ACC112 (cell line): ENCODE results near the gene DOK5.
"Not testable (repeated sequence)": the region's sequence is repeated elsewhere in the genome, so short reads cannot be mapped to it uniquely, and the experiment has no call there.

Experiments
- H2AFZ ChIP-seq: fragments of 200-600 bp; sonication (generic); one replicate; pipeline ENCODE4 v1.6.0; 2017; ENCODE audit warnings: antibody characterized with exemption, low read length; ENCODE audit not compliant: unreplicated experiment
- H3K27ac ChIP-seq: fragments of 200-600 bp; sonication (generic); 2 replicates; pipeline ENCODE4 v1.5.1; 2014; ENCODE audit warnings: low read depth, mild to moderate bottlenecking, antibody characterized with exemption, low read length, moderate library complexity
- H3K27me3 ChIP-seq: fragments of 200-600 bp; sonication (generic); 2 replicates; pipeline ENCODE4 v1.6.1; 2014; ENCODE audit warnings: mild to moderate bottlenecking, antibody characterized with exemption, low read length, moderate library complexity, mixed read lengths; ENCODE audit not compliant: insufficient read depth
- H3K36me3 ChIP-seq: fragments of 200-600 bp; sonication (generic); 2 replicates; pipeline ENCODE4 v1.6.1; 2016; ENCODE audit warnings: mild to moderate bottlenecking, antibody characterized with exemption, low read length, moderate library complexity, mixed read lengths; ENCODE audit not compliant: insufficient read depth
- H3K4me1 ChIP-seq: fragments of 200-600 bp; sonication (generic); one replicate; pipeline ENCODE4 v1.6.1; 2016; ENCODE audit warnings: low read length, mixed read lengths; ENCODE audit not compliant: insufficient read depth, unreplicated experiment, control insufficient read depth
- H3K4me3 ChIP-seq: fragments of 200-600 bp; sonication (generic); 2 replicates; pipeline ENCODE4 v1.5.1; 2014; ENCODE audit warnings: mild to moderate bottlenecking, low read depth, low read length
- H3K79me2 ChIP-seq: fragments of 200-600 bp; sonication (generic); one replicate; pipeline ENCODE4 v1.6.0; 2016; ENCODE audit warnings: low read length; ENCODE audit not compliant: control insufficient read depth, unreplicated experiment, insufficient read depth

The DOK5 gene

DNA sequence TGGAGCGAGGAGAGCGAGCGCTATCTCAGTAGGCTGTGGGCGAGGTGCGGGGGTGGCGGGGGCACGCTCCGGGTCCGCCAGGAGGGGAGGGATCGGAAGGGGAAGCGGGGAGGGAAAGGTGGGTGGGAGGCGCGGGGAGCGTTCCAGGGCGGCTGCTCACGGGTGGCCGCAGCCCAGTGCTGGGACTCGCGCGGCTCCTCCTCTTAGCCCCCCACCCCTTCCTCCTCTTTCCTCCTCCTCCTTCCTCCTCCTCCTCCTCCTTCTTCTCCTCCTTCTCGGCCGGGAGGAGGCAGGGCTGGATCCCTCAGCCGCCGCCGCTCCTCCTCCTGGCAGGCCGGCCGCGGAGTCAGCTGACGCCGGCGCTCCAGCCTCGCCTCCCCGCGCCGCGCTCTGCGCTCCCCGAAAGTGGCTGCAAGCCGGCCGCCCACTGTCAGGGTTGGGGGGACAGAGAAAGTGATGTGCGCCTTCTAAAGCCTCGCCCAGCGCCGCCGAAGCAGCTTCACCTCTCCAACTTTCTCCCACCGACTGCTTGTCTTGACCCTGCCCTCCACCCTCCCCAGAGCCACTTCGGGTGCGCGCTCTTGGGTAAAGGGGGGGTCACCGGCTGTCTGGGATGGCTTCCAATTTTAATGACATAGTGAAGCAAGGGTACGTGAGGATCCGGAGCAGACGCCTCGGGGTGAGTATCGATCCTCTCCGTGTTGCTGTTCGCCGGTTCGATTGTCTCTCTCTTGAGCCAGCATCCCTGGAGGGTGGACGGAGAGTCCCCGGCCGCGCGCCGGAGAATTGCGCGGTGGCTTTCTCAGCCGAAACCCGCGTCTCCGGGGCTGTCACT is at the start of gene DOK5:
Gene DOK5 (plus strand): TSS at position 260 of the 835 bp plus-strand sequence. CDS start 354 bp downstream, at position 614.
- Histone ChIP-seq H3K27me3 (no peaks in the 10 kb centered on the region), H2AFZ (peak within 1 kb of the TSS; percentile 37), H3K27ac (no peak within 1 kb of the TSS), H3K36me3 (no peaks in the 10 kb centered on the region), H3K79me2 (peaks cover 7% of the 10 kb centered on the region), H3K4me1 (peaks cover 13% of the 10 kb centered on the region), H3K4me3 (peak within 1 kb of the TSS; percentile 88)

DNA sequence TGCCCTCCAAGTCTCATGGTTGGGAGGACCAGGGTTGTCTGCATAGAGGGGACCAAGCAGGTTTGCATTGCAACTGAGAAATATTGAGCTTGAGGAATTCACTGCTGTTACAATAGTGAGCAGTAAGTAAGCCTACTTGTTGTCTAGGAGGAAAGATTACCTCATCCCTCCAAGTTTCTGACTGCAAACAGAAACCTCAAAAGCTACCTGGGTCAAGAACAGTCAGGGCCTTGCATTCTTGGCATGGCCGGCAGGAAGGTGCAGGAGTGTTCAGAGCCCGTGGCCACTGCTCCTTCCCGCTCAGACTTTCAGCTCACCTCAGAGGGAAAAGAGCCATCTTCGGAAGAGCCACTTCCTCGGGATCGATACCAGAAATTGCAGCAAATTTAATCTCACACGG is 46.0 kb upstream of the DOK5 start:
- Histone ChIP-seq H3K27ac (no peak overlapping the region), H3K27me3 (no peaks in the 10 kb centered on the region), H3K79me2 (no peaks in the 10 kb centered on the region), H3K36me3 (no peaks in the 10 kb centered on the region), H3K4me1 (no peaks in the 10 kb centered on the region), H2AFZ (no peak overlapping the region), H3K4me3 (no peak overlapping the region)

DNA sequence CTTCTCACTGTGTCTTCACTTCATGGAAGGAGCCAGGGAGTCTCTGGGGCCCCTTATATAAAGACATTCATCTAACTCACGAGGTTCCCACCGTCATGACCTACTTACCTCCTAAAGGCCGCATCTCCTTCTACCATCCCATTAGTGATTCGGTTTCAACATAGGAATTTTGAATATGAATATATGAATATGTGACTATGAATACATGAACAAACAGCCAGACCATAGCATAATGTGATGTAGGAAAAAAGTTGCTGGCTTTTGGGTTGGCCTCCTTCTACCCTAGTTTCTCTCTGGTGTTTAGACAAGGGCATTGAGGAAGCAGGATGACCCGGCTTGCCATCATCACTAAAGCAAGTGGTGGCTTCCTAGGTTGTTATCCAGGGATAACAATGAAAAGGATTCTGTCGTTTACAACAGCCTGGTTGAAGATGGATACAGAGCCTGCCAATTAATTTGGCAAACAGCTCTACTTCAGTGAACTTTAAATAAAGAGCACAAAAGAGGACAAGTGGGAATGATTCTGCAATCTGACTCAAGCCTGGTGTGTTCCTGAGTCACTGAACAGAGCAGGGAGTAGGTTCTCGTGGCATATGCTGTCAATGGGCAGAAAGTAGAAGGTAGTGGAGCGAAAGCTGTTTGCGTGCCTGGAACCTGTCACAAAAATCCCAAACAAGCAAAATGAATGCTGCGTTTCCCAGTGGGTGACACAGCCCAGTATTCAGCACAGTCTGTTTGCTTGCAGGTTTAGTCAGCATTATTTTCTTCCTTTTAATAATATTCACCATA is 44.0 kb upstream of the DOK5 start:
- Histone ChIP-seq H3K4me3 (no peak overlapping the region), H3K36me3 (no peaks in the 10 kb centered on the region), H3K27ac (no peak overlapping the region), H3K27me3 (no peaks in the 10 kb centered on the region), H2AFZ (no peak overlapping the region), H3K4me1 (no peaks in the 10 kb centered on the region), H3K79me2 (no peaks in the 10 kb centered on the region)

DNA sequence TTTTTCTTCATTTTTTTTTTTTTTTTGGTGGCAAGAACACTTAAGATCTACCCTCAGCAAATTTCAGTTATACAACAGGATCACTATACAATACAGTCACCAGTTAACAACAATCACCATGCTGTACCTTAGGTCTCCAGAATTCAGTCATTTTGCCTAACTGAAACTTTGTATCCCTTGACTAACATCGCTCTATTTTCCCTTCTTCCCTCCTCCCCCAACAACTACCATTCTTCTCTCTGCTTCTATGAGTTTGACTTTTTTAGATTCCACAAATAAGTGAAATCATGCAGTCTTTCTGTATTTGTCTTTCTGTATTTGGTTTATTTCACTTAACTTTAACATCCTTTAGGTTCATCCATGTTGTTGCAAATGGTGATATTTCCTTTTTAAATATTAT is 42.4 kb upstream of the DOK5 start:
- Histone ChIP-seq H3K4me3 (no peak overlapping the region), H2AFZ (no peak overlapping the region), H3K79me2 (no peaks in the 10 kb centered on the region), H3K27me3 (no peaks in the 10 kb centered on the region), H3K4me1 (no peaks in the 10 kb centered on the region), H3K27ac (no peak overlapping the region), H3K36me3 (no peaks in the 10 kb centered on the region)

DNA sequence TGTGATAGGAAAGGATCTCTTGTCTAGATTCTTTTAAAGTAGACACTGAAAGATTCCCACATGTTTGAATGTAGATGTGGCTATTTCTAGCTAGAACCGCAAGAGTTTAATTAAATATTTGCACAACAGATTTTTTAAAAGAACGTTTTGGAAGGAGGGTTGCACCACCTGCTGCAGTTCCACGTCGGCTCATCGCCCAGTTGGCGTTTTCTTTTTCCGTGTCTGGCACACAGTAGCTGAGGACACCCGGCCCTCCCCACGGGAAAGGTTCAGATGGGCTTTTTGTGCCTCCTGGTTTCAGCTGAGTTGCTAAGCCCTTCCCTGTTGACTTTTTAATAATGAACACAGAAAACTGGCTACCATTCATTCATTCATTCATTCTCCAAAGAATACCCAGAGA is 41.8 kb upstream of the DOK5 start:
- H2AFZ ChIP-seq: no peak overlapping the region
- H3K27ac ChIP-seq: no peak overlapping the region
- H3K4me3 ChIP-seq: no peak overlapping the region
- no peaks in the 10 kb centered on the region for H3K79me2 ChIP-seq
- H3K36me3 ChIP-seq: no peaks in the 10 kb centered on the region
- no peaks in the 10 kb centered on the region for H3K4me1 ChIP-seq
- H3K27me3 ChIP-seq: no peaks in the 10 kb centered on the region

DNA sequence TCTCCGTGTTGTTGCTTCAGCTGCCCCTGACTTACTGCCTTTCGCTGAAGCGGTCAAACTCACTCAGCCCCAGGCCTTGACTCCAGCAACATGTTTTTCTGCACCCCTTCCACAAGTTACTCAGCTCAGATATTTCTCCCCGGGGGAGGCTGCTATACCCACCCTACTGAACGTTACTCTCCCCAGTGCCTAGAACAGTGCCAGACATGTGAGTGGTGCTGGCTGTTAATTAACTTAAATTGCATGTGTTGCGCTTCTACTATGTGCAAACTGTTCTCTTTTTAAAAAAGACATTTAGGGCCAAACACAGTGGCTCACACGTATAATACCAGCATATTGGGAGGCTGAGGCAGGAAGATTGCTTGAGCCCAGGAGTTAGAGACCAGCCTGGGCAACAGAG is 41.2 kb upstream of the DOK5 start:
- Histone ChIP-seq H3K4me1 (no peaks in the 10 kb centered on the region), H2AFZ (no peak overlapping the region), H3K27ac (no peak overlapping the region), H3K4me3 (no peak overlapping the region), H3K36me3 (no peaks in the 10 kb centered on the region), H3K79me2 (no peaks in the 10 kb centered on the region), H3K27me3 (no peaks in the 10 kb centered on the region)

DNA sequence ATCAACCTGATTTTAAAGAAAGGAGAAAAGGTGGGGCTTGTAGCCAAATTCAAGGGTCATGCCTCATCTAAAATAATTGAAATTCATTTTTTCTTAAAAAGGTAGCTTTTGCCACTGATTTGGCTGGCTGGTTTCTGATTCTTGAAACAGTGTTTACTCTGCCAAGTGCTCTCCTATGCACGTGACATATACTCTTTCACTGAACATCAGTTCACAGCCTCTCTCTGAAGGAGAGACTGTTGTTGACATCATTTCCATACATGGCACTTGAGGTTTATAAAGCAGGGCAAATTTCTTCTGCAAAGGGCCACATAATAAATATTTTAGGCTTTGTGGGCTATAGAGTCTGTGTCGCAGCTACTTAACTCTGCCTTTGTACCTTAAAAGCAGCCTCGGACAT is 40.4 kb upstream of the DOK5 start:
- H3K79me2 ChIP-seq: no peaks in the 10 kb centered on the region
- H3K4me1 ChIP-seq: no peaks in the 10 kb centered on the region
- no peak overlapping the region for H3K27ac ChIP-seq
- H3K4me3 ChIP-seq: no peak overlapping the region
- H2AFZ ChIP-seq: no peak overlapping the region
- H3K27me3 ChIP-seq: no peaks in the 10 kb centered on the region
- no peaks in the 10 kb centered on the region for H3K36me3 ChIP-seq

DNA sequence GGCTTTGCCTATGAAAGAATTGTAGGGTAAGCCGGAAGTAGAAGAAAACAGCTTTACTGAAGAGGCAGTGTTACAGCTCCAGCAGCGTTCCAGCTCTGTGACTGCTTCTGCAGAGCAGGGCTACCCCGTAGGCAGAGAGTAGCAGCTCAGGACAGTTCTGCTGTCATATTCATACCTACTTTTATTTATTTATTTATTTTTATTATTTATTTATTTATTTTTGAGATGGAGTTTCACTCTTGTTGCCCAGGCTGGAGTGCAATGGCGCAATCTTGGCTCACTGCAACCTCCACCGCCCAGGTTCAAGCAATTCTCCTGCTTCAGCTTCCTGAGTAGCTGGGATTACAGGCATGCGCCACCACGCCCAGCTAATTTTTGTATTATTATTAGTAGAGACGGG is 39.0 kb upstream of the DOK5 start:
- H3K36me3 ChIP-seq, H2AFZ ChIP-seq, H3K27ac ChIP-seq, H3K27me3 ChIP-seq, H3K79me2 ChIP-seq, H3K4me1 ChIP-seq, H3K4me3 ChIP-seq: not testable (repeated sequence)

DNA sequence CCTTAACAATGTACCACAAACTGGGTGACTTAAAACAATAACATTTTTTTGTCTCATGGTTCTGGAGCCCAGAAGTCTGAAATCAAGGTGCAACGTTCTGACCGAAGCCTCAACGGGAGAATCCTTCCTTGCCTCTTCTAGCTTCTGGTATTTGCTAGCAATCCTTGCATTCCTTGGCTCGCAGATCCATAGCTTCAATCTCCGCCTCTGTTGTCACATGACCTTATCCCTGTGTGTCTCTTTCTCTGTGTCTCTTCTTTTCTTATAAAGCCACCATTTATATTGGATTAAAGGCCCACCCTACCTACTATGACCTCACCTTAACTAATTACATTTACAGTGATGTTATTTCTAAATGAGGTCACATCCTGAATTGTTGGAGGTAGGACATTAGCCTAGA is 37.2 kb upstream of the DOK5 start:
- Histone ChIP-seq H3K36me3 (no peaks in the 10 kb centered on the region), H3K4me3 (no peak overlapping the region), H3K27ac (no peak overlapping the region), H2AFZ (no peak overlapping the region), H3K27me3 (no peaks in the 10 kb centered on the region), H3K4me1 (no peaks in the 10 kb centered on the region), H3K79me2 (no peaks in the 10 kb centered on the region)

DNA sequence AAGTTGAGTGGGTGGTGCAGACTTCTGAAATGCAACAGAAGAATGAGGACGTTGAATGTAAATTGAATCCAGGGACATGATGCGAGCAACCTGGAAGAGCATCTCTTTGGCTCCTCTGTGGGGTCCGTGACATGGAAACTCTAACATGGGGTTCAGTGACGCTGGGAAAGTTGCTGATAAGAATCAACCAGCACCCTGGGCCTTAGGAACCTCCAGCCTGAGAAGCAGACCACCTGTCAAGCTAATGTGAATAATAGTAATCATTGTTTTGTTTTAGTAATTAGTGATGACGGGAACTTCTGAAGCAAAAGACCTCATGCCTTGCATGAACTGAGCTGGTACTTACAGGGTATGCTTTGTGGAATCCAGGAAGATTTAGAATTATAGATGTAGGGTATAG is 25.2 kb upstream of the DOK5 start:
- H3K4me1 ChIP-seq: no peaks in the 10 kb centered on the region
- no peak overlapping the region for H3K27ac ChIP-seq
- H3K4me3 ChIP-seq: no peak overlapping the region
- H3K36me3 ChIP-seq: no peaks in the 10 kb centered on the region
- H3K79me2 ChIP-seq: no peaks in the 10 kb centered on the region
- peaks cover 16% of the 10 kb centered on the region for H3K27me3 ChIP-seq
- H2AFZ ChIP-seq: no peak overlapping the region

DNA sequence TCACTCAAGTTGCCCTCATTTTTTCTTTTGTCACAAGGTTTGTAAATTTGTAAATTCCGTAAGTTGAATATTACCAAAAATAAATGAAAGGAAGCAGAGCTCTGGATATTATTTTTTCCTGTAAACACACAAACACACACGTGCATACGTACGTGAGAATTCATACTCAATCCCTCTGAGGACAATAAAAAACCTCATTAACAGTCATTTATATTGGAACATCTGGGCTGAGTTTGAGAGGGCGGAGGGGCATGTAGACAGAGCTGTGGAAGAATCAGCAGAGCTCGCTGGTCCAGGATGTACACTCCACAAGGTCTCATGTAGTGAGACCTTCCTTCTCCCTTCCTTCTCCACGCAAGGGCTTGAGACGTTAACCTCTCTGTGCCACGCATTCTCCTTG is 24.2 kb upstream of the DOK5 start:
- no peak overlapping the region for H3K27ac ChIP-seq

More for the DNA sequence above, 24.2 kb upstream of the DOK5 start:
- no peak overlapping the region for H2AFZ ChIP-seq
- no peaks in the 10 kb centered on the region for H3K79me2 ChIP-seq
- no peaks in the 10 kb centered on the region for H3K4me1 ChIP-seq
- H3K27me3 ChIP-seq: peaks cover 16% of the 10 kb centered on the region
- H3K4me3 ChIP-seq: no peak overlapping the region
- H3K36me3 ChIP-seq: no peaks in the 10 kb centered on the region
